ENCODE results near the gene NWD2. TPM values are rescaled to one million over a fixed set of nuclear protein-coding genes. Genes with fewer than 3 reads are reported as not detected.
A peak's percentile ranks its signal among the peaks of the same experiment; 100 is the strongest.

Gene NWD2
- total RNA-seq, 1 donor: under 0.01 TPM

GRCh38 chr4:37299468-37299867 is 54.9 kb downstream of the NWD2 start:
- no peak for DNase-seq (ENCODE audit: low read depth in 2 of 3, low spot score in 2 of 3)

GRCh38 chr4:37304612-37305011 is 60.1 kb downstream of the NWD2 start:
- DNase-seq (ENCODE audit: low read depth in 2 of 3, low spot score in 2 of 3): no peak

- no peak for DNase-seq (ENCODE audit: low read depth in 2 of 3, low spot score in 2 of 3)
These were observed 61.4 kb downstream of the NWD2 start for GRCh38 chr4:37305984-37306383.

GRCh38 chr4:37317104-37317643 is 72.6 kb downstream of the NWD2 start:
- DNase-seq (ENCODE audit: low read depth in 2 of 3, low spot score in 2 of 3): no peak

- DNase-seq (ENCODE audit: low read depth in 2 of 3, low spot score in 2 of 3): no peak
These were observed 76.1 kb downstream of the NWD2 start for GRCh38 chr4:37320513-37321235.

GRCh38 chr4:37322122-37322521 is 77.6 kb downstream of the NWD2 start:
- DNase-seq (ENCODE audit: low read depth in 2 of 3, low spot score in 2 of 3): no peak

- no peak for DNase-seq (ENCODE audit: low read depth in 2 of 3, low spot score in 2 of 3)
These were observed 80.0 kb downstream of the NWD2 start for GRCh38 chr4:37324546-37324945.

- no peak for DNase-seq (ENCODE audit: low read depth in 2 of 3, low spot score in 2 of 3)
These were observed 82.3 kb downstream of the NWD2 start for GRCh38 chr4:37326852-37327251.

GRCh38 chr4:37338972-37339371 is 94.4 kb downstream of the NWD2 start:
- no peak for DNase-seq (ENCODE audit: low read depth in 2 of 3, low spot score in 2 of 3)

GRCh38 chr4:37358748-37359147 is 114.2 kb downstream of the NWD2 start:
- no peak for DNase-seq (ENCODE audit: low read depth in 2 of 3, low spot score in 2 of 3)

- DNase-seq (ENCODE audit: low read depth in 2 of 3, low spot score in 2 of 3): no peak
These were observed 114.7 kb downstream of the NWD2 start for GRCh38 chr4:37359261-37359660.

GRCh38 chr4:37365888-37366287 is 121.3 kb downstream of the NWD2 start:
- peak in 2 of 3 donors; percentile 14 to 16 for DNase-seq (ENCODE audit: low read depth in 2 of 3, low spot score in 2 of 3)

- DNase-seq (ENCODE audit: low read depth in 2 of 3, low spot score in 2 of 3): no peak
These were observed 123.4 kb downstream of the NWD2 start for GRCh38 chr4:37367901-37368300.

GRCh38 chr4:37370052-37370451 is 125.5 kb downstream of the NWD2 start:
- no peak for DNase-seq (ENCODE audit: low read depth in 2 of 3, low spot score in 2 of 3)

- DNase-seq (ENCODE audit: low read depth in 2 of 3, low spot score in 2 of 3): no peak
These were observed 136.6 kb downstream of the NWD2 start for GRCh38 chr4:37381040-37381668.

GRCh38 chr4:37383579-37384229 is 139.2 kb downstream of the NWD2 start:
- DNase-seq (ENCODE audit: low read depth in 2 of 3, low spot score in 2 of 3): peak in 2 of 3 donors; percentile 22 to 58

GRCh38 chr4:37385424-37385823 is 140.9 kb downstream of the NWD2 start:
- no peak for DNase-seq (ENCODE audit: low read depth in 2 of 3, low spot score in 2 of 3)

- no peak for DNase-seq (ENCODE audit: low read depth in 2 of 3, low spot score in 2 of 3)
These were observed 144.3 kb downstream of the NWD2 start for GRCh38 chr4:37388681-37389365.

GRCh38 chr4:37389366-37389765 is 144.8 kb downstream of the NWD2 start:
- no peak for DNase-seq (ENCODE audit: low read depth in 2 of 3, low spot score in 2 of 3)

GRCh38 chr4:37389967-37390580 is 145.5 kb downstream of the NWD2 start:
- peak in 2 of 3 donors; percentile 44 to 77 for DNase-seq (ENCODE audit: low read depth in 2 of 3, low spot score in 2 of 3)
